22Rv1 (cell line): ENCODE data around the gene IGHMBP2.

Experiments
- H3K27ac ChIP-seq: fragments of 450-650 bp; 2 replicates; pipeline ENCODE4 v1.5.1; 2017
- CTCF ChIP-seq: fragments of 450-650 bp; IDR thresholded peaks from 2 replicates; pipeline ENCODE4 v1.5.1; 2017; ENCODE audit warnings: mild to moderate bottlenecking
- ZFX ChIP-seq: fragments of 450-650 bp; IDR thresholded peaks from 2 replicates; pipeline ENCODE4 v1.6.1; 2017; ENCODE audit warnings: antibody characterized with exemption, borderline replicate concordance

Gene IGHMBP2

GRCh38 chr11:68976563-68976962 lies 72.9 kb downstream of the IGHMBP2 start:
- no peak for TF ChIP-seq ZFX
- TF ChIP-seq CTCF: no peak
- no peak overlapping the region for H3K27ac ChIP-seq

GRCh38 chr11:68977781-68978625 lies 74.3 kb downstream of the IGHMBP2 start:
- no peak for TF ChIP-seq CTCF
- TF ChIP-seq ZFX: no peak
- H3K27ac ChIP-seq: no peak overlapping the region

- TF ChIP-seq CTCF: no peak
- no peak for TF ChIP-seq ZFX
- H3K27ac ChIP-seq: no peak overlapping the region
These were observed 74.9 kb downstream of the IGHMBP2 start for GRCh38 chr11:68978626-68978930.

DNA sequence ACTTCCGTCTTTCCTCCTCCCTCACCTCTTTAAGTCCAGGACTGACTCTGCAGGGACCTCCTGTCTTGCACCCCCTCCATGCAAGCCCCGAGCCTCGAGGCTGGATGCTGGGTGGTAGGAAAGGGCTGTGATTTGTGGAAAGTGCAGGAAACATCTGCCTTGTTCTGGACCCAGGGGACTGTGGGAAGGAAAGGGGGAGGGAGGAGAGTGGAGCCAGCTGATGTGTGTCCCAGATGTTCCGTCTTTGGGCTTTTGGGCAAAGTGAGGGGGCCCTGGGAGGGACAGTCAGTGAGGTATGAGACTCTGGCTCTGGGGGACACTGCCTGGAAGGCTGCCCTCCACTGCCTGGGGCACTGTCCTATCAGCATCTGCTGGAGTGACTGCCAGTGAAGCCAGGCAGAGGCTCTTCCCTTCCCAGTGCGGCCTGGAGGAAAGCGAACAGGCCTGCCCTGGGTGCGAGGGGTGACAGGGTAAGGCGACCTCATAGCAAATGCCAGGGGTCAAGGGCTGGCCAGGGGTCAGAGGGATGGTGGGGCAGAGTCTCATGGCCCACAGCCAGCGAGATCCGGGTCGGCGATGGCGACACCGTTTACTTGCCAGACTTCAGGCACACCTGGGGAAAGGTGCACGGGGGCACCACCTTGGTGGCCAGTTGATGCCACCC lies 75.4 kb downstream of the IGHMBP2 start:
- H3K27ac ChIP-seq: no peak overlapping the region

DNA sequence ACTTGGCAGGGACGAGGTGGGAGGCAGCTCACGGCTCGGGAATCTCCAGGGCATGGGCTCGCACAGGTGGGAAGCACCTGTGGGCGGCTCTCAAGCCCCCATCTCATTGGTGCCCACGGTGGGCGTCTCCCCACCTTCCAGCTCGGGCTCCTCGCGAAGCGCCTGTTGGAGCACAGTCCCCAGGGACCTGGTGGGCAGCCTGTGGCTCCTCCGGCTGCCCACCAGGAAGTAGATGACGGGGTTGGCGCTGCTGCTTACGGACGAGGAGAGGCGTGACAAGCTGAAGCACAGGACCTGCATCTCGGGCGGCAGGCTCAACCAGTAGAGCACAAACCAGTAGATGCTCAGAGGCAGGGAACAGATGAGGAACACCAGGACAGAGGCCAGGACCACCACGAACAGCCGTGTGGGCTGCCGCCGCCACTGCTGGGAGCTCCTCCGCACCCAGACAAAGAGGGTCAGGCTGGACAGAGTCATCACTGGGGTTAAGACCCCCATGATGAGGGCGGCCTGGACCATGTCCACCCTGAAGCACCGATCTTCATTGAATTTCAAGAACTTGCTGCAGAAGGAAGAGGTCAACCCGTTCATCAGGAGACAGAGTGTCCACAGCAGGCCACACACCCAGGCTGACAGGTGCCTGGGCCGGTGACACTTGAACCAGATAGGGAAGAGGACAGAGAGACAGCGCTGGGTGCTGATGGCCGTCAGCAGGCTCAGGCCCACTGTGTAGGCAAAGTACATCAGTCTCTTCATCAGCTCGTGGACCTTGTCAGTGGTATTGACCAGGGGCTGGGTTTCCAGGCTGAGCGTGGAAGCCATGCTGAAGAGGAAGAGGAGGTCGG lies 76.5 kb downstream of the IGHMBP2 start:
- no peak for TF ChIP-seq ZFX
- TF ChIP-seq CTCF: no peak
- H3K27ac ChIP-seq: no peak overlapping the region

More for the DNA sequence above, 75.4 kb downstream of the IGHMBP2 start:
- TF ChIP-seq ZFX (no peak), CTCF (no peak)

DNA sequence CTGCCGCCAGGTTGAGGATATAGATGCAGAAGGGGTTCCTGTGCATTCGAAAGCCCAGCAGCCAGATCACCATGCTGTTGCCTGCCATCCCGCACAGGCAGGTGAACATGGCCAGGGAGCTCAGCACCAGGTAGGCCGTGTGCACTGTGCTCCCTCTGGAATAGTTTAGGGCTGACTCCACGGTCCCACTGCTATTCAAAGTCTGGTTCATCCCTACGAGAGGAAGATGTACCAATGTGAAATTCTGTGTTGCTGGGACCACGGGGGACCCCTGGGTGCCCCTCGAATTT lies 77.0 kb downstream of the IGHMBP2 start, which contains the start of gene MRGPRD:
Gene MRGPRD, minus strand, starts transcription at position 211 of the 290 bp plus-strand sequence. Its CDS starts 0 bp downstream, at position 211.
- H3K27ac ChIP-seq: no peak within 1 kb of the TSS

More for the DNA sequence above, 77.0 kb downstream of the IGHMBP2 start, which contains the start of gene MRGPRD:
- TF ChIP-seq CTCF (no peak), ZFX (no peak)
